NCI-H1105 (cell line): ENCODE results near the gene PLEKHN1.

Experiments used
- DNase-seq: peaks from one replicate; lab custom pipeline; 2025; lab: John Stamatoyannopoulos, UW

The PLEKHN1 gene

DNA sequence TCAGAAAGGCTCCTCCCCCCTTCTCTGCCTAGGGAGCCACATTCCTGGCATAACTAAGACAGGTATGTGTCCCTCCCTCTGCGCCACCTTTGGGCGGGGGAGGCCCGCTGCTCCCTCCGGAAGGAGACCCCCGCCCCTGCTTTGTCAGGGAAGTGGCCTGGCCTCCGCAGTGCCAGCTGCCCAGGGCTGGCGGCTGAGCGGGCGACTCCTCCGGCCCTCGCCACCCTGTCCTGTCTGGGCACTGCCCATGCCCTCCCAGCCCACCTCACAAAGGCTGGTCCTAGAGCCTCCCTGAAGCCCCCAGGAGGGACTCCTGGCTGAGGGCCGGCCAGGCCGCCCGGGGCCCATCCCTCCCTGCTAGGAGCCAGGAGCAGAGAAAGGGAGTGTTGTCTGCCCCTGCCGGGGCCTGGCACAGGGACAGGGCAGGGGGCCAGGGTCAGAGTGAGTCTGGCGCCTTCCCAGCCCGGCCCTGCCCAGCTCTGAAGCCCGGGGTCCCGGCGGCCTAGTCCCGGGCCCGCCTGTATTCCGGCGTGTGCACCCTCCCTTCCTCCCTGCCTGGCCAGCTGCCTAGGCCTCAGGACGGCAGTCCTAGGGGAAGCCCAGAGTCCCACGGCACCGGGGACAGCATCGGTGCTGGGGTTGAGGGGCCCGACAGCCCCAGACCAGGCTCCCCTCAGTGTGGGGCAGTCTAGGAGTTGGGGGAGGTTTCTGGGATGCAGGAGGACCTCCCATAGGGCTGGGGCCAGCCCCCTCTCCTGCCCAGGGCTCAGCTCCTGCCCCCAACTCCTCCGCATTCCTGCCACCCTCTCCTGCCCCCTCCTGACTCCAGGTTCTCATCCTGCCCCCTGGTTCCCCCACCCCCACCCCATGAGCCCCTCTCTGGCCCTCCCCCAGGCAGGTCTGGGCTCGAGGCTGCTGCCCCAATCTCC is 58.8 kb downstream of the PLEKHN1 start:
- DNase-seq, result no peak
